ENCODE data around the gene CBLB. TPM values are rescaled to one million over a fixed set of nuclear protein-coding genes. Genes with fewer than 3 reads are reported as not detected.

CBLB gene
- total RNA-seq, 2 experiments from 2014 or later = 68.8 to 76.3 TPM

DNA sequence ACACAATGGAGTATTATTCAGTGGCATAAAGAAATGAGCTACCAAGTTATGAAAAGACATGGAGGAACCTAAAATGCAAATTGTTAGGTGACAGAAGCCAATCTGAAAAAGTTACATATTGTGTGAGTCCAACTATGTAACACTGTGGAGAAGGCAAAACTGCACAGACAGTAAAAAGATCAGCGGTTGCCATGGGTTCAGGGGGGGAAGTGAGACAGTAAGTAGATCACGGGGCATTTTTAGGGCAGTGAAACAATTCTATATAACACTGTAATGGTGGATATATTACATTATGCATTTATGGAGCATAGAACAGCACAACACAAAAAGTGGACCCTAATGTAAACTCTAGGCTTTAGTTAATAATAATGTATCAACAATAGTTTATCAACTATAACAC lies 17.6 kb downstream of the CBLB start:
- ChIA-PET POLR2A (no interaction called here), CTCF (no interaction called here)
- DNase-seq = no peak
- Mint-ChIP-seq H3K4me1 (peaks cover 32% of the 10 kb centered on the region), H3K27me3 (no peaks in the 10 kb centered on the region), H3K4me3 (no peak overlapping the region), H3K9me3 (peaks cover 11% of the 10 kb centered on the region), H3K36me3 (ENCODE audit: low read depth) (peaks cover 69% of the 10 kb centered on the region), H3K27ac (no peak overlapping the region)

DNA sequence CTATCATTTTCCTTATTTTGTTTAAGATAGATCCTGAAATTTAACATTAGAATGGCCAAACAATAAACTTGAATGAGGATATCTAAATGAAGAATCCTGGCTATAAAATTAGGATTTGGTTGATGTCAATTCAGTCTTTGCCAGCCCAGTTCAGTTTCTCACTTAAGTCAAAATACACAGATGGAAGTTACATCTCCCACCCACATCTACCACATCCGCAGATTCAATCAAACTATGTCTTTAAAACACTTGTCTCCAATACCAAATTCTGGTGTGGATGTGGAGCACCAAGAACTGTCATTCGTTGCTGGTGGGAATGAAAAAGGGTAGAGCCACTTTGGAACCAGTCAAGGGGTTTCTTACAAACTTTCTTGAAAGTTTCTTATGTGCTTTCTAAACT lies 18.2 kb downstream of the CBLB start:
- Mint-ChIP-seq H3K27ac (no peak overlapping the region), H3K36me3 (ENCODE audit: low read depth) (peaks cover 66% of the 10 kb centered on the region), H3K4me3 (no peak overlapping the region), H3K9me3 (peaks cover 11% of the 10 kb centered on the region), H3K27me3 (no peaks in the 10 kb centered on the region), H3K4me1 (peaks cover 34% of the 10 kb centered on the region)
- POLR2A ChIA-PET = no interaction called here
- CTCF ChIA-PET = no interaction called here
- DNase-seq = no peak

DNA sequence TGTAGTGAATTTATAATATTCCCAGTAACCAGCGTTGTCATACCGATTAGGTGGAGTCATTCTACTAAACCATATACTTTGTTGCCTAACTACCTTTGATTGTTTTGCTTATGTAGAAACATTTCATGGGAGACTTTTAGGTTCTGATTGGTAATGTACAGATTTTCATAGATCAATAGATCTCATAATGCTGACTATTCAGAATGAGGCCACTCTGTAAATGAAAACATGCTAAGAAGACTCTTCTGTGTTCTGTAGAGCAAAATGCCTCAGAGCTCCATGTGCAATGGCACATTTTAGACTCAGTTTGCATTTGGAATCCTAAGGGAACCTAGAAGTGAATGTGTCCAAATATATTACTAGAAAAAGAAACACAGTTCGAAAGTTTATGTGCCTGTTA lies 20.0 kb downstream of the CBLB start:
- Mint-ChIP-seq H3K4me1 (peaks cover 34% of the 10 kb centered on the region), H3K27me3 (no peaks in the 10 kb centered on the region), H3K4me3 (no peak overlapping the region), H3K9me3 (peaks cover 9% of the 10 kb centered on the region), H3K36me3 (ENCODE audit: low read depth) (peaks cover 54% of the 10 kb centered on the region), H3K27ac (no peak overlapping the region)
- POLR2A ChIA-PET = interaction anchor here (0.9 kb wide), 1 partner anchor 12 kb away, joined by 3 read pairs; no protein-coding TSS in a partner anchor
- CTCF ChIA-PET = no interaction called here
- DNase-seq = no peak

DNA sequence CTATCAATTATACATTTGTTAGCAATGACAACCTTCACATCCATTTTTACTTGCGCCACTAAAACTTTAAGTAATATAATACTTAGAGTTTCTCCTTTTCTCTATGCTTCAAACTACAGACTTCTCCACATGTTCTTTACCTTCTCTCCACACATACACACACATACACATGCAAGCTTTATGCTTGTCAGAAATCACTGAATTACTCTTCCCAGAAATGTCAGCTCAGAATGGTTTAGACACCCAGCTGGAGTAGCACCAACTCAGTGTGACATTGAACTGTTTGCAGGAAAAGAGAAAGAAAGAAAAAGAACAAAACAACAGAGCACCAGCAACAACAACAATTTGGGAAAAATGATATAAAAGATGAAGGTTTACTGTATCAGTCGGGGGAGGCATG lies 20.9 kb downstream of the CBLB start:
- ChIA-PET POLR2A (interaction anchor here (0.9 to 1.0 kb wide), 2 partner anchors 19 to 20 kb away, joined by 3 read pairs; partner anchors contain the start of gene CBLB), CTCF (interaction anchor here (1.0 kb wide), 1 partner anchor 10 kb away, joined by 3 read pairs; no protein-coding TSS in a partner anchor)
- Mint-ChIP-seq H3K9me3 (peaks cover 5% of the 10 kb centered on the region), H3K27me3 (no peaks in the 10 kb centered on the region), H3K36me3 (ENCODE audit: low read depth) (peaks cover 48% of the 10 kb centered on the region), H3K4me3 (no peak overlapping the region), H3K4me1 (peaks cover 35% of the 10 kb centered on the region), H3K27ac (no peak overlapping the region)
- DNase-seq = no peak

DNA sequence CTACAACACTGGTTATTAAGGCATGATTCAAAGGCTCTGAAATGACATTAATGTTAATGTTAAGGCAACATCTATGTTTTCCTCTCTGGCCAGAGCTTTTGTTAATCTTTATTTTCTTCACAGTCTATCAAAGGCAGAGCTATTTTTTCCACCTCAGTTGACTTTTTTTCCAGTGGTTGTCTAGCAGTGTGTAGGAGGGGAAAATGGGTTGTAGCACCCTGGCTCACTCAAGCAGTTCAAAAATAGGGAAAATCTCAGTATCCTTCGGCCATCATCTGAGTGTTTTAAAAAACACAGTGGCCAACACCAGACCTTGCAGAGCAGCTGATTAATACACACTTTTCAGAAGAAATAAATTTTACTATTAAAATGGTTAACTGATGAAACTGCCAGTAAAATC lies 21.4 kb downstream of the CBLB start:
- Mint-ChIP-seq H3K9me3 (peaks cover 5% of the 10 kb centered on the region), H3K27ac (peak overlapping the region; percentile 8), H3K36me3 (ENCODE audit: low read depth) (peaks cover 46% of the 10 kb centered on the region), H3K4me1 (peaks cover 35% of the 10 kb centered on the region), H3K4me3 (no peak overlapping the region), H3K27me3 (no peaks in the 10 kb centered on the region)
- ChIA-PET POLR2A (interaction anchor here (0.9 to 1.0 kb wide), 2 partner anchors 19 to 21 kb away, joined by 3 read pairs; partner anchors contain the start of gene CBLB), CTCF (interaction anchor here (1.0 kb wide), 1 partner anchor 10 kb away, joined by 3 read pairs; no protein-coding TSS in a partner anchor)
- DNase-seq = no peak

DNA sequence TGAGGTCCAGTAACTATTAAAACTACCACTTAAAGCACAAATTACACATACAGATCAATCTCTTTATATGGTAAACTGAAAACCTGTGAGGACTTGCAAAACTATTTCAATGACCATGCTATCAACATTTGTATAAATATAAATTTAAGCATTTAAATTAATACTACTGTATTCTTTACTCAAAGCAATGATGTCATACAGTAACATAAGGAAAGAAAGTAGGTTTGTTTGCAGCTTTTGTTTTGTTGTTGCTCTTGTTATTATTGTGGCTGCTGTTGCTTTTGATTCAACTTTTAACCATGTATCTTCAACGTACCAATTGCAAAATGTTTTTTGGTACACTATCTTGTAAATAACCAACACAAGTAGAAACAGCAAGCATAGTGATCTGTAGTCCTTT lies 22.0 kb downstream of the CBLB start:
- H3K9me3 Mint-ChIP-seq = peaks cover 5% of the 10 kb centered on the region
- POLR2A ChIA-PET = interaction anchor here (0.9 to 1.0 kb wide), 2 partner anchors 20 to 21 kb away, joined by 3 read pairs; partner anchors contain the start of gene CBLB
- DNase-seq = no peak
- H3K4me1 Mint-ChIP-seq = peaks cover 35% of the 10 kb centered on the region
- H3K36me3 Mint-ChIP-seq (ENCODE audit: low read depth) = peaks cover 48% of the 10 kb centered on the region
- no peaks in the 10 kb centered on the region for H3K27me3 Mint-ChIP-seq
- CTCF ChIA-PET = interaction anchor here (1.0 kb wide), 1 partner anchor 9 kb away, joined by 3 read pairs; no protein-coding TSS in a partner anchor
- H3K27ac Mint-ChIP-seq = no peak overlapping the region
- no peak overlapping the region for H3K4me3 Mint-ChIP-seq

DNA sequence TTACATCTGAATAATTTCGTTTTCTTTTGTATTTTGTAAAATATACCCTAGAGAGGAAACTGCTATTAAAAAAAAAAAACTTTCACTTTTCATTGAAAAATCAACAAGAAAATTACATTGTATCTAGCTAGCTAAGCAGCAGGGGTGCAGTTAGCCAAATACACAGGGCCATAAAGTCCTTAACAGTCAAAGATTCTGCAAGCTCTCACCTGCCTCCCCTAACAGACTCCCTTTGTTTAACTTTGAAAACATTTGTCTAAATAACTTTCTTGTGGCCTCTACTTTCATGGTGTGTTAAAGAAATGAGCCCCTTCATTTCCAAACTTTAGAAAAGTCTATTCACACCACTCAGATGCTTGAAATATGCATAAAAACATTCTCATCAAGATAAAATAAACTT lies 23.3 kb downstream of the CBLB start:
- H3K27me3 Mint-ChIP-seq = no peaks in the 10 kb centered on the region
- H3K36me3 Mint-ChIP-seq (ENCODE audit: low read depth) = peaks cover 39% of the 10 kb centered on the region
- no peak overlapping the region for H3K27ac Mint-ChIP-seq
- H3K4me3 Mint-ChIP-seq = no peak overlapping the region
- CTCF ChIA-PET = interaction anchor here (1.0 kb wide), 1 partner anchor 9 kb away, joined by 3 read pairs; no protein-coding TSS in a partner anchor
- POLR2A ChIA-PET = no interaction called here
- H3K4me1 Mint-ChIP-seq = peaks cover 27% of the 10 kb centered on the region
- DNase-seq = no peak
- no peaks in the 10 kb centered on the region for H3K9me3 Mint-ChIP-seq

DNA sequence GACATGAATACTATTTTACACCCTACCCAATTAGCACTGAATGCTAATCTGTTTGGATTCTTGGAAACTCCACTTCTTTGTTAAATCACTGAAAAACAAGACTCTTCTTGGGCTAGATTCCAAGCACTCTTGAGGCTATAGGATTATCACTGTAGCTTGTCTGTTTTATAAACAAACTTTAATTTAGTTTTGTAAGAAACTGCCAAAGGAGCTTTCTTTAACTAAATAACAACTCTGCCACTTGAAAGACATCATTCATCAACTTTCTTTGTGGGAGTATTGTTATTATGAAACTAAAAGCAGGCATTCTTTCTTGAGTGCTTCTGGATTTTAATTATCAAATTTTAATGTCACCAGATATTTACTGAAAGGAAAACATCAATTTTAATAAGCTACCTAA lies 24.1 kb downstream of the CBLB start:
- Mint-ChIP-seq H3K36me3 (ENCODE audit: low read depth) (peaks cover 41% of the 10 kb centered on the region), H3K27me3 (no peaks in the 10 kb centered on the region), H3K9me3 (no peaks in the 10 kb centered on the region), H3K27ac (no peak overlapping the region), H3K4me1 (peaks cover 30% of the 10 kb centered on the region), H3K4me3 (no peak overlapping the region)
- DNase-seq = no peak
- ChIA-PET POLR2A (no interaction called here), CTCF (interaction anchor here (1.0 kb wide), 1 partner anchor 8 kb away, joined by 3 read pairs; no protein-coding TSS in a partner anchor)

DNA sequence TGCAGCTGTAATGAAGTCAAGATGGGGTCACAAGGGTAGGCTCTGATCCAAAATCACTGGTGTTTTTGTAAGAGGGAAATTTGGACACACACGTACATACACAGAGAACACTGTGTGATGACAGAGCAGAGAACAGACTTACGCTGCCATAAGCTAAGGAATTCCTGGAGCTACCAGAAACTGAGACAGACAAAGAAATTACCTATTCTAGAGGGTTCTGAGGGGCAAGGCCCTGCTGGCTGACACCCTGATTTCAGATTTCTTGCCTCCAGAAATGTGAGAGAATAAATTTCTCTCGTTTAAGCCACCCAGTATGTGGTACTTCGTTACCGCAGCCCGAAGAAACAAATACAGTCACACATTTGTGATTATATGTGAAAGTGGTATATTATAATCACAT lies 24.8 kb downstream of the CBLB start:
- Mint-ChIP-seq H3K36me3 (ENCODE audit: low read depth) (peaks cover 40% of the 10 kb centered on the region), H3K27me3 (no peaks in the 10 kb centered on the region), H3K27ac (no peak overlapping the region), H3K9me3 (no peaks in the 10 kb centered on the region), H3K4me1 (peaks cover 30% of the 10 kb centered on the region), H3K4me3 (no peak overlapping the region)
- DNase-seq = no peak
- ChIA-PET CTCF (no interaction called here), POLR2A (no interaction called here)

DNA sequence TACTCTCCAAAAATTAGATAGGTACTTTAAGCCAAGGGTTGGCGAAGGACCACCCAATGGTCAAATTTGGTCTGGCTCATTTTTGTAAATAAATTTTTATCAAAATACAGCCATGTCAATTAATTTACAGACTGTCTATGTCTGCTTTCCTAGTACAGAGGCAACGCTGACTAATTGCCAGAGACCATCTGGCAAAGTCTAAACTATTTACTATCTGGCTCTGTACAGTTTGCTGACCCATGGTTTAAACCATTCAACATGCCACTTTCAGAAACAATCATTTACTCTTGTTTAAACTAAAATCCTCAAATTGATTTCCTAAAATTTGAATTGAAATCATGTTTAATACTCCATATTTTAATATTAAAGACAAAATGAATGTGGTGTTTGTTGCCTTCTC lies 25.9 kb downstream of the CBLB start:
- POLR2A ChIA-PET = no interaction called here

DNA sequence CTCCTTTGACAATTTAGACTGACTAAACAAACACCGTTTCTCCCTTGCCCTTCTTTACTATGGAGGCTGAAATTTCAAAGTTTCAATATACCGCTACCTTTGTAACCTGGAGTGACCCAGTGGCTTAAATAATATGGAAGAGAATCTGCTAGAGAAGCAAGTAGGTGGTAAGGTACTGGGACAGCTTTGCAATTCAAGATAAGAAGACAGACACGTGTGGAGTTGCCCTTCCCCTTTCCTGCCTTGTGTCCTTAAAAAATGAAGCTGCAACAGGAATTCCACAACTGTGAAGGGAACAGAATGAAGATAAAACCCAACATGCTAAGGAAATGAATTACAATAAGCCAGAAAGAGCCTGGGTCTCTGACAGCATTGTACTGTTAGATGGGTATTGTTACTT lies 26.4 kb downstream of the CBLB start:
- H3K27me3 Mint-ChIP-seq = no peaks in the 10 kb centered on the region
- H3K4me1 Mint-ChIP-seq = peaks cover 30% of the 10 kb centered on the region
- POLR2A ChIA-PET = no interaction called here
- H3K4me3 Mint-ChIP-seq = no peak overlapping the region
- no peak for DNase-seq
- CTCF ChIA-PET = no interaction called here
- H3K27ac Mint-ChIP-seq = no peak overlapping the region
- H3K36me3 Mint-ChIP-seq (ENCODE audit: low read depth) = peaks cover 41% of the 10 kb centered on the region
- H3K9me3 Mint-ChIP-seq = no peaks in the 10 kb centered on the region

More for the DNA sequence above, 25.9 kb downstream of the CBLB start:
- no peak overlapping the region for H3K27ac Mint-ChIP-seq
- H3K27me3 Mint-ChIP-seq = no peaks in the 10 kb centered on the region
- peaks cover 44% of the 10 kb centered on the region for H3K36me3 Mint-ChIP-seq (ENCODE audit: low read depth)
- CTCF ChIA-PET = no interaction called here
- no peak overlapping the region for H3K4me3 Mint-ChIP-seq
- DNase-seq = no peak
- H3K4me1 Mint-ChIP-seq = peaks cover 31% of the 10 kb centered on the region
- H3K9me3 Mint-ChIP-seq = no peaks in the 10 kb centered on the region

DNA sequence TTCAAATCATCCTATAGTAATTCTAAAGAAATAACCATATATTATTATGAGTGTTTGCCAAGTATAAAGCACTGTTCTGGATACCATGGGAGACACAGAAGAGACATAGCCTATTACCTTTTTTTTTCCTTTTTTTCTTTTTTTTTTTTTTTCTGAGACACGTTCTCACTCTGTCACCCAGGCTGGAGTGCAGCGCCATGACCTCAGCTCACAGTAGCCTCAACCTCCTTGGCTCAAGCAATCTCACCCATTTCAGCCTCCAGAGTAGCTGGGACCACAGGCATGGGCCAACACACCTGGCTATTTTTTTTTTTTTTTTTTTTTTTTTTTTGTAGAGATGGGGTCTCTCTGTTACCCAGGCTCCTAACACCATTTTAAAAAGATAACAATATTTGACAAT lies 30.9 kb downstream of the CBLB start:
- peaks cover 46% of the 10 kb centered on the region for H3K4me1 Mint-ChIP-seq
- POLR2A ChIA-PET = interaction anchor here (1.2 to 4.3 kb wide), 5 partner anchors 9 to 30 kb away, joined by 3 to 28 read pairs (median 5); partner anchors contain the start of gene CBLB
- no peaks in the 10 kb centered on the region for H3K9me3 Mint-ChIP-seq

DNA sequence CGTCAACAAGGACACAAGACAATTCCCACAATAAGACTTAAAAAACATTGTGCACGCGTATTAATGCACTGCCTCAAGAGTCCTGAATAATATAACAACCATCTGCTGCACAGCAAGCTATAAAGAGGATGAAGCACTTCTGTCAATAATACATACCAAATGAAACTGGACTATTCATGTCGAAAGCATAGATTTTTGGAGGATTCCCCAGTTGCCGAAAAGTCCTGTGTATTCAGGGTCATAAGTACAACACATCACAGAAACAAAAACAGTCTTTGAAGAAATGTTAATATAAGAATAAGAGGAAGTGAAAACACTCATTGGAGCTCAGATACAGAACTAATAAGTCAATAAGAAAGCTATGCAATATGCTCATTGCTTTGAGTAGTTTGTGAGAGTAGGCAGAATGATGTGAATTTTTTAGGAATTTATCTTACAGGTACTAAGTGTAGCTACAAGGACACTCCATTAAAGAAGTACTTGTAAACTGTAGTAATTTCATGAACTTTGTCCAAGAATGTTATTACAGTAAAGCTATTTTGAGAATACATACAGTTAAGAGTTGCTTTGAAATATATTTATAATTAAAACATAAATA lies 31.6 kb downstream of the CBLB start:
- peak overlapping the region; percentile 72 for H3K27ac Mint-ChIP-seq
- H3K9me3 Mint-ChIP-seq = no peaks in the 10 kb centered on the region
- H3K4me3 Mint-ChIP-seq = peak overlapping the region; percentile 55
- DNase-seq = no peak
- ChIA-PET CTCF (interaction anchor here (0.8 to 1.2 kb wide), 3 partner anchors 8 to 32 kb away, joined by 3 to 5 read pairs (median 3); partner anchors contain the start of gene CBLB), POLR2A (interaction anchor here (0.6 to 4.3 kb wide), 8 partner anchors 8 to 150 kb away, joined by 3 to 28 read pairs (median 4); partner anchors contain the start of gene CBLB)
- H3K36me3 Mint-ChIP-seq (ENCODE audit: low read depth) = peaks cover 56% of the 10 kb centered on the region
- no peaks in the 10 kb centered on the region for H3K27me3 Mint-ChIP-seq
- peaks cover 53% of the 10 kb centered on the region for H3K4me1 Mint-ChIP-seq

More for the DNA sequence above, 30.9 kb downstream of the CBLB start:
- no peak overlapping the region for H3K27ac Mint-ChIP-seq
- no peaks in the 10 kb centered on the region for H3K27me3 Mint-ChIP-seq
- no peak overlapping the region for H3K4me3 Mint-ChIP-seq
- CTCF ChIA-PET = interaction anchor here (1.1 to 1.2 kb wide), 2 partner anchors 9 to 31 kb away, joined by 3 to 5 read pairs; partner anchors contain the start of gene CBLB
- peaks cover 54% of the 10 kb centered on the region for H3K36me3 Mint-ChIP-seq (ENCODE audit: low read depth)
- DNase-seq = no peak
